Gastrocnemius medialis (tissue), 4 donors: Measurements from ENCODE around the gene RARG.

Source experiments
- POLR2A ChIP-seq, 2 donors: fragments of 450-650 bp; IDR thresholded peaks; one replicate each; pipeline ENCODE4 v1.6.1; 2017; ENCODE audit warnings: antibody characterized with exemption in 2 of 2, mild to moderate bottlenecking in 2 of 2, moderate library complexity in 2 of 2
- TF ChIP-seq, protein P1 (sequence below), 5 experiments: fragments of 450-650 bp in 3 of 5; fragments of 200-600 bp in 2 of 5; sonication (generic) in 2 of 5; IDR thresholded peaks in 4 of 5; conservative IDR thresholded peaks in 1 of 5; 1 replicate in 4 of 5; 2 replicates in 1 of 5; pipeline ENCODE4 v1.5.1; 2016 to 2019; ENCODE audit warnings: antibody characterized with exemption in 5 of 5, mild to moderate bottlenecking in 3 of 5, moderate library complexity in 3 of 5

DNA sequence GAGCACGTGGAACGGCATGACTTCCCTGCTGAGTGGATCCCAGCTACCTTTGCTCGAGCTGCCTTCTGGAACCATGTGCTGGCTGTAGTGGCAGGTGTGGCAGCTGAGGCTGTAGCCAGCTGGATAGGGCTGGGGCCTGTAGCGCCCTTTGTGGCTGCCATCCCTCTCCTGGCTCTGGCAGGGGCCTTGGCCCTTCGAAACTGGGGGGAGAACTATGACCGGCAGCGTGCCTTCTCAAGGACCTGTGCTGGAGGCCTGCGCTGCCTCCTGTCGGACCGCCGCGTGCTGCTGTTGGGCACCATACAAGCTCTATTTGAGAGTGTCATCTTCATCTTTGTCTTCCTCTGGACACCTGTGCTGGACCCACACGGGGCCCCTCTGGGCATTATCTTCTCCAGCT is 21.3 kb upstream of the RARG start:
- TF ChIP-seq POLR2A (IDR thresholded peaks at IDR 0.05): no peak
- TF ChIP-seq, protein P1, sequence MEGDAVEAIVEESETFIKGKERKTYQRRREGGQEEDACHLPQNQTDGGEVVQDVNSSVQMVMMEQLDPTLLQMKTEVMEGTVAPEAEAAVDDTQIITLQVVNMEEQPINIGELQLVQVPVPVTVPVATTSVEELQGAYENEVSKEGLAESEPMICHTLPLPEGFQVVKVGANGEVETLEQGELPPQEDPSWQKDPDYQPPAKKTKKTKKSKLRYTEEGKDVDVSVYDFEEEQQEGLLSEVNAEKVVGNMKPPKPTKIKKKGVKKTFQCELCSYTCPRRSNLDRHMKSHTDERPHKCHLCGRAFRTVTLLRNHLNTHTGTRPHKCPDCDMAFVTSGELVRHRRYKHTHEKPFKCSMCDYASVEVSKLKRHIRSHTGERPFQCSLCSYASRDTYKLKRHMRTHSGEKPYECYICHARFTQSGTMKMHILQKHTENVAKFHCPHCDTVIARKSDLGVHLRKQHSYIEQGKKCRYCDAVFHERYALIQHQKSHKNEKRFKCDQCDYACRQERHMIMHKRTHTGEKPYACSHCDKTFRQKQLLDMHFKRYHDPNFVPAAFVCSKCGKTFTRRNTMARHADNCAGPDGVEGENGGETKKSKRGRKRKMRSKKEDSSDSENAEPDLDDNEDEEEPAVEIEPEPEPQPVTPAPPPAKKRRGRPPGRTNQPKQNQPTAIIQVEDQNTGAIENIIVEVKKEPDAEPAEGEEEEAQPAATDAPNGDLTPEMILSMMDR (IDR thresholded peaks at IDR 0.05 in 4 of 5, conservative IDR thresholded peaks at IDR 0.05 in 1 of 5): no peak
